Lower leg skin (tissue), 3 donors: Measurements from ENCODE around the gene COL5A3.

Experiments
- POLR2A ChIP-seq, 2 donors: fragments of 450-650 bp; IDR thresholded peaks; one replicate each; pipeline ENCODE4 v1.6.1; 2016 to 2017; ENCODE audit warnings: antibody characterized with exemption in 2 of 2, mild to moderate bottlenecking in 1 of 2, moderate library complexity in 1 of 2
- TF ChIP-seq, protein P1 (sequence below), 3 donors: fragments of 450-650 bp; IDR thresholded peaks; one replicate each; pipeline ENCODE4 v1.5.1; 2016; ENCODE audit warnings: antibody characterized with exemption in 3 of 3, mild to moderate bottlenecking in 3 of 3, moderate library complexity in 2 of 3

DNA sequence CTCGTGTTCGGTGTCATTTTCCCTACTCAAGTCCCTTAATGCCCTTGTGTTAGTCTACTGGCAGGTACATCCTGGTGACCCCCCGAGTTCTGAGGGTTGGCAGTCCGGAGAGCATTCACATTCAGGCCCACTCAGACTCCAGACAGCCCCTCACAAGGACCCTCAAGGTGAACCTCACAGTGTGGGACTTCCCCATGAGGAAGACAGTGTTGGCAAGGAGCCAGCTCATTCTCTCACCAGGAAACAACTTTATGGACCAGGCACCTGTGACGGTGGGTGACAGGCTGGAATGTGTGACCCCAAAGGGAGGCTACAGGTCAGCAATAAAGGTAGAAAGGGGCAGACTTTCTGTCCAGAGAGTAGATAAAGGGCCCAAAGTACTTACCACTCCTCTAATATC is 27.5 kb upstream of the COL5A3 start:
- no peak for TF ChIP-seq POLR2A (IDR thresholded peaks at IDR 0.05)
- TF ChIP-seq, protein P1, sequence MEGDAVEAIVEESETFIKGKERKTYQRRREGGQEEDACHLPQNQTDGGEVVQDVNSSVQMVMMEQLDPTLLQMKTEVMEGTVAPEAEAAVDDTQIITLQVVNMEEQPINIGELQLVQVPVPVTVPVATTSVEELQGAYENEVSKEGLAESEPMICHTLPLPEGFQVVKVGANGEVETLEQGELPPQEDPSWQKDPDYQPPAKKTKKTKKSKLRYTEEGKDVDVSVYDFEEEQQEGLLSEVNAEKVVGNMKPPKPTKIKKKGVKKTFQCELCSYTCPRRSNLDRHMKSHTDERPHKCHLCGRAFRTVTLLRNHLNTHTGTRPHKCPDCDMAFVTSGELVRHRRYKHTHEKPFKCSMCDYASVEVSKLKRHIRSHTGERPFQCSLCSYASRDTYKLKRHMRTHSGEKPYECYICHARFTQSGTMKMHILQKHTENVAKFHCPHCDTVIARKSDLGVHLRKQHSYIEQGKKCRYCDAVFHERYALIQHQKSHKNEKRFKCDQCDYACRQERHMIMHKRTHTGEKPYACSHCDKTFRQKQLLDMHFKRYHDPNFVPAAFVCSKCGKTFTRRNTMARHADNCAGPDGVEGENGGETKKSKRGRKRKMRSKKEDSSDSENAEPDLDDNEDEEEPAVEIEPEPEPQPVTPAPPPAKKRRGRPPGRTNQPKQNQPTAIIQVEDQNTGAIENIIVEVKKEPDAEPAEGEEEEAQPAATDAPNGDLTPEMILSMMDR (IDR thresholded peaks at IDR 0.05) = no peak
